ENCODE measurements around the gene MYBPHL.

Gene MYBPHL

GRCh38 chr1:109250454-109251276, 56.1 kb downstream of the MYBPHL start:
- no peak for DNase-seq

- no peak for DNase-seq
These were observed 57.0 kb downstream of the MYBPHL start for GRCh38 chr1:109249654-109250401.

DNA sequence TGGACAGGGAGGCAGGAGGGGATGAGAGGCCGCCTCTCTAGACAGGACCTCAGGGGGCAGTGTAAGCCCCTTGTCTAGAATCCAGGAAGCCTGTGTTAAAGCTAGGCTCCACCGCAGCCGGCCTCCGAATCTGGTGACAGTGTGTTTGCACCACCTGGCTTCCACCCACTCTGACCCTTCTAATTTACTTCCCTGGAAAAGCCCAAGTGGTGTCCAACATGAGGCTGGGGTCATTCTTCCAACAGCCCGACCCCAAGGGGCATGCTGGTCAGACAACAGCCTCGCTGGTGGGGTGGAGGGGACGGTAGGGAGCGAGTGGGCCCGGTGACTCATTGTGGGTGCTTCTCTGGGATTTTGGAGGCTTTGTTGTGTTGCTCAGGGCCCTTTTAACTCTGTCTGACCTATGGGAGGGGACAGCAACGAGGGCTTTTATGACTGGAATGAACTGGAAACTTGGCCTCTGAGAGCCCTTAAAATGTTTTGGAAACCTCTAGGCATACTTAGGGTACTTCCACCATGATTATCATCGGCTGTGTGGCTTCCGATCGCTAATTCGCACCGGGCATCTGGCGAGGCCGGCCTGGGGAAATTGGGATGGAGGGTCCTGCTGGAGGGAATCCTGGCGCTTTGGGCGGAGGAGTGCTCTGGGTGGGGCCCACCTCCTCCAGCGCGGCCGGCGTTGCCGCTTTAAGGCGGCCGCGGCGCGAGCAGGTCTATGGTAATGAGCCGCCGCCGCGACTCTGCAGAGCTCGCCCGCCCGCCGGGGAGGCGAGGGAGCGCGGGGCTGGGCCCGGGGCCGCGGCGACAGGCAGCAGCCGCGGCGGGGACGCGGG, 57.8 kb downstream of the MYBPHL start, which contains the start of gene CELSR2:
Gene CELSR2 (plus strand): TSS at position 743 of the 833 bp plus-strand sequence. CDS start 541 bp downstream, outside the sequence.
- peak; percentile 83 for DNase-seq

DNA sequence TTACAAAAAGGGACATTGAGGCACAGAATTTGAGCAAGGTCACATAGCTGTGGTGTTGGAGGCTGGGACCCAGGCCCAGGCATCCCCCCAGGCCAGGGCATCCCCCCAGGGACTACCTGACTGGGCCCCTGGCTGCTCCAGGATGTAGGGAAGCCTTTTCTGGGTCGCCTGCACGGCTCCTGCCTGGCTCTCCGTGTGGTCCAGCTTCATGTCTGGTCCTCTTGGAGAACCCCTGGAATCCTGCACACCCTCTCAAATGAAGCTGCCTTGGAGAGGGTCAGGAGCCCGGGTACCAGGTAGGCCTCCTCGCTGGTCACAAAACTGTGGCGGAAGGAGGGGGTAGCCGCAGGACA, 58.4 kb downstream of the MYBPHL start:
- no peak for DNase-seq

DNA sequence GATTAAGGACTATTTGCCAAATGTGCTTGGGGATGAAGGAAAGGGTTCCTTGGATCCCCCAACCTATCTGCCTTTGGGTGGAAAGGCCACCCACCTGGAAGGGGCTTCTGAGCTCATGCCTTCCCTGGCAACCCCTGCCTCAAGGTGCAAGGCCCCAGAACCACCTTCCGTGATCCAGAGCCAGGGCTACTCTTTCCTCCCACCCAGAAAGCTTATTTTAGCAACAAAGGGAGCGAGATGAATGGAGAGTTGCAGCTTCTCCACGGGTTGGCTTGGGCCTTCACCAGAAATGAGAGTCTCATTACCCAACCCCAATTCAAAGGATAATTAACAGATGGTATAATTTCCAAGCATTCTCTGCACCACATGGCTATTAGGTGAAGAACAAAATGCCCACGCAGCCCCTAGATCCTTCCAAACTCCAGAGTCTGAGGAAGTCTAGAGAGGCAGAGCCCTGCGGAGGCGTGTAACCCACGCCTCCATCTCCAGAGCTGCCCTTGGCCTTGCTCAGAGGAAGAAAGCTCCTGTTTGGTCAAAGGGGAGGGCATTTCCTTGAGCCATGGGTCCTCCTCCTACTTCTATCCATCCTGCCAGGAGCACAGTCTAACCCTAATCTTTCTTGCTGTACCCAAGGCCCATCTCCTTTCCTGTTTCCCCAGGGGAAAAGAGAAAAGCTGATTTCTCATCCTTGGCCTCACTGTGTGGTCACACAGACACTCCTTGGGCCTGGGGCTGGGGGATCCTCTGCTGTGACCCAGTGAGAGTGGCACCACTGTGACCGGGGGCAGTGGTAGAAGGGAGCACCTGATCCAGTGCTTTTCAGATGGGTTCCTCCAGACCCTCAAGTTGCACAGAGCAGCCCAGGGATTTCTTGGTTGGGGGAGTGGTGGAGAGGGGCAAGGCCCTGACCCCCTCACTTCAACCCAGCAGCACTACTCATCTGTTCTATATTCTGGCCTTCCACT, 59.1 kb downstream of the MYBPHL start:
- DNase-seq, result no peak

DNA sequence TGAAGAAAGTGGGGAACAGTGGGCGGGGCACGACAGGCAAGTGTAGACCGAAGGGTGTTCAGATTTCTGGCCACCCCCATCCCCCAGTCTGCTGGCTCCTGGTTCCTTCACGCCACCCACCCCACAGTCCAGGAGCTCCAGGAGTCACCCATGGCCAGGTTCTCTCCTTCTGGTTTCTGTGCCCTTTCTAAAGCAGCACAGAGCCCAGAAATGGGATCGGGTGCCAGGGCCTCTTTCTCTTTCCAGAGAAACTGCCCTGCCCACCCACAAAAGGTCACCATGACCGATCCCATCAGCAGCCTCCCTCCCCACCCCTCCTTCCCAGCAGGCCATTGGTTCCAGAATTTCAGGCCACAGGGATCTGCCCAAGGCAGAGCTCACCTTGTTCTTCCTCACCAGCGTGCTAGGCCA, 60.7 kb downstream of the MYBPHL start:
- no peak for DNase-seq

DNA sequence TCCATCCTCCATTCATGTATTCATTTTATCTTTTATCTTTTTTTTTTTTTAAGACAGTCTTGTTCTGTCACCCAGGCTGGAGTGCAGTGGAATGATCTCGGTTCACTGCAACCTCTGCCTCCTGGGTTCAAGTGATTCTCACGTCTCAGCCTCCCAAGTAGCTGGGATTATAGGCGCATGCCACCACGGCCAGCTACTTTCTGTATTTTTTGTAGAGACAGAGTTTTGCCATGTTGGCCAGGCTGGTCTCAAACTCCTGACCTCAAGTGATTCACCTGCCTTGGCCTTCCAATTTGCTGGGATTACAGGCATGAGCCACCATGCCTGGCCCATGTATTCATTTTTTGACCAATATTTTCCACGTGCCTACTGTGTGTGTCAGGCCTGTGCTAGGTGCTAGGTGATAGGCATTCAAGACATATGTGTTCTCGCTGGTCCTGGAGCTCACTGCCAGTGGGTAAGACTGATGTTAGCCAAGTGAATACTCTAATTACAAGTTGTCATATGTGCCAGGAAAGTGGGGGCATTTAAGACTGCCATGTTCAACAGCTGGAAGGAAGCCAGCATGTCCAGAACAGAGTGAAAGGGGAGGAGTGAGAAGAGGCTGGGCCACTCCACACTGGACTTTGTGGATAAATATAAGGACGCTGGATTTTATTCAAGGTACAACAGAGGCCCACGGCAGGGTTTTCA, 62.8 kb downstream of the MYBPHL start:
- DNase-seq, result no peak

DNA sequence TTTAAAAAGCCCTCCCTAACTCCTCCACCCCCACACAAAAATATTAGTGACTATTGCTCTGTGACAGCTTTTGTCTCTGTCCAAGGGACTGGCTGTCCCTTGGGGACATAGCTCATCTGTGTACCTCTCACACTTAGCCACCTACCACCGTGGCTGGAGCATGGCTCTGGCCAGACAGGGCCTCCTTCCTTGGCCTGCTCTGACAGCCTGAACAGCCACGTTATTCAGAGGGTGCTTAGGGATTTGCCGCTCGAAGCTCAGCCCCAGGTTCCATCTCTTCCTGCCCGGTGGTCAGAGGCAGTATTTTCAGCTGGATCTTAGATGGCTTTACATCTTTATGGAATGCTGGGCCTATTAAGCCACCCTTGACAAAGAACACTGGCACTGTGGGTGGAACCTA, 63.6 kb downstream of the MYBPHL start:
- peak; percentile 47 for DNase-seq

- peak; percentile 53 for DNase-seq
These were observed 64.4 kb downstream of the MYBPHL start for GRCh38 chr1:109242387-109242786.

Measured in activated CD8-positive, alpha-beta memory T cell treated with anti-CD3 and anti-CD28 coated beads for 24 hours (primary cell).